IPS DF 6.9 (cell line): ENCODE data around the gene FASTK.

Source experiments
- DNase-seq: peaks from one replicate; pipeline ENCODE4 v3.0.0-alpha.2; 2013; ENCODE audit warnings: low read depth, low spot score
- H3K27ac ChIP-seq: one replicate; pipeline ENCODE4 v1.5.1; 2013; ENCODE audit warnings: low read length, control low read depth
- H3K27me3 ChIP-seq: 2 replicates; pipeline ENCODE4 v1.6.1; 2013; ENCODE audit warnings: mild to moderate bottlenecking, low read length; ENCODE audit not compliant: control insufficient read depth, insufficient read depth
- H3K36me3 ChIP-seq: 2 replicates; pipeline ENCODE4 v1.6.1; 2013; ENCODE audit warnings: low read length; ENCODE audit not compliant: control insufficient read depth, insufficient read depth
- H3K4me1 ChIP-seq: 2 replicates; pipeline ENCODE4 v1.6.1; 2013; ENCODE audit warnings: low read length; ENCODE audit not compliant: control insufficient read depth, insufficient read depth
- H3K4me3 ChIP-seq: 2 replicates; pipeline ENCODE4 v1.5.1; 2013; ENCODE audit warnings: mild to moderate bottlenecking, low read length
- H3K9me3 ChIP-seq: 2 replicates; pipeline ENCODE4 v1.6.1; 2013; ENCODE audit warnings: low read length, inconsistent platforms; ENCODE audit not compliant: control insufficient read depth, insufficient read depth
- WGBS: extraction: QIAGEN DNeasy Blood & Tissue Kit; methylation state at CpG from one replicate; pipeline ENCODE4 v1.1.7; 2013; ENCODE audit warnings: mixed read lengths, missing lambda C conversion rate; ENCODE audit not compliant: insufficient read length, insufficient coverage; 5-methylcytosine and 5-hydroxymethylcytosine counted together

The FASTK gene

DNA sequence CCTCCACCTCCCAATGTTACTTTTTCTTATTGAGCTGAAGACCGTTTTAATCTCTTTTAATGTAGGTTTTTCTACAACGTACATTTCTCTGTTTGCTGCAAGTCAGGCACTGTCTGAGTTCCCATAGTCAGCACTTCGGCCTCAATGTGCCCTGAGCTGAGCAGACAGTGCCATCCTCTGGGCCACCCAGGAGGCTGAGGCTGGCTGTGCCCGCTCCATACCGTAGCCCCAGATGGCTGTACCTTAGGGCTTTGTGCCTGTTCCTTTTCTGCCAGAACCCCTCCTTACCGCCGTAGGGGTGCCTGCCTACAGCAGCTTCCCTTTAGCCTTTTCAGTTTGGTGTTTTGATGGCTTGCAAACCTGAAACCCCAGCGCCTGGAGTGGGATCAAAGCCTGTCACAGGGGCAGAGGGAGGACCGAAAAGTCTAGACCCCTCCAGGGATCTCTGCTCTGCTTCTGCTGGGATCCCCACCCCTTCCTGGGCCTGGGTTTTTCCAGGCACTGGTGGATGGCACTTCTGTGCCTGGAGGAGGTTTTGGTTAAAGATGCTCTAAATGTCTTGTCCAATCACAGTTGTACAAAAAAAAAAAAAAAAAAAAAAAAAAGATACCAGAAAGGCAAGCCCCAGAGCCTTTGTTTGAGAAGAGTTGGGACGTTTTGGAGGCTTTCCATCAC, 14.7 kb upstream of the FASTK start:
- H3K27ac ChIP-seq = no peak overlapping the region
- no peaks in the 10 kb centered on the region for H3K27me3 ChIP-seq
- no peaks in the 10 kb centered on the region for H3K4me1 ChIP-seq
- H3K4me3 ChIP-seq = no peak overlapping the region
- no peaks in the 10 kb centered on the region for H3K36me3 ChIP-seq
- no peak for DNase-seq
- no CpG with 5 or more reads among the region's 10 CpGs for whole genome bisulfite sequencing
- no peaks in the 10 kb centered on the region for H3K9me3 ChIP-seq

DNA sequence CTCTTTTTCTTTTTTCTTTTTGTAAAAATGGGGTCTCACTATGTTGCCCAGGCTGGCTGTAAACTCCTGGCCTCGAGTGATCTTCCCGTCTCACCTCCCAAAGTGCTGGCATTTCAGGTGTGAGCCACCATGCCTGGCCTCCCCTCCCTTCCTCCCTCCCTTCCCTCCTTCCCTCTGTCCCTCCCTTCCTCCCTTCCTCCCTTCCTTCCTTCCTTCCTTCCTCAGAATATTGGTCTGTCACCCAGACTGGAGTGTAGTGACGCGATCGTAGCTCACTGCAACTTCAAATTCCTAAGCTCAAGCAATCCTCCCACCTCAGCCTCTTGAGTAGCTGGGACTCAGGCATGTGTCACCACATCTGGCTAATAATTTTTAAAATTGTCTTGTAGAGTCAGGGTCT, 14.1 kb upstream of the FASTK start:
- no peaks in the 10 kb centered on the region for H3K4me1 ChIP-seq
- no CpG with 5 or more reads among the region's 5 CpGs for WGBS
- no peaks in the 10 kb centered on the region for H3K27me3 ChIP-seq
- no peak overlapping the region for H3K27ac ChIP-seq
- H3K4me3 ChIP-seq = no peak overlapping the region
- no peaks in the 10 kb centered on the region for H3K9me3 ChIP-seq
- no peak for DNase-seq
- no peaks in the 10 kb centered on the region for H3K36me3 ChIP-seq

DNA sequence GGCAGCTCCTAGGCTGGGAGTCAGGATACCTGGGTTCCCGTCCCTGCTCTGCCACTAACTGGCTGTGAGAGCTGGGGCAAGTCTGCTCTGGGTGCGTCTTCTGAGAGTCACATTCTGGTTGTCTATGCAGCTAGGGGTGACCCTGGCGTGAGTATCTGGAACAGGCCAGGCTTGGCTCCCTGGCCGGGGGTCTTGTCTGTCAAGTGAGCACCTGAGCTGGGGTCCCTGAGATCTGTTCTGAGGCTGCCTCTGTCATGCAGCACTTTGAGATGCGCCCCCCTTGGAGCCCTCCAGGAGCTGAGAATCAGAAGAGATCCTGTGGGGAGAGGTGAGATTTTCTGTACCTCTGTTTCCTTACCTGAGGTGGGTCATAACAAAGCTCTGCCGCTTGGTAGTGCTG, 13.1 kb upstream of the FASTK start:
- Histone ChIP-seq H3K36me3 (no peaks in the 10 kb centered on the region), H3K27ac (no peak overlapping the region), H3K4me3 (no peak overlapping the region), H3K27me3 (no peaks in the 10 kb centered on the region), H3K9me3 (no peaks in the 10 kb centered on the region), H3K4me1 (peaks cover 2% of the 10 kb centered on the region; the same call in 1 of the 2 replicates)
- DNase-seq = no peak
- WGBS = no CpG with 5 or more reads among the region's 6 CpGs

DNA sequence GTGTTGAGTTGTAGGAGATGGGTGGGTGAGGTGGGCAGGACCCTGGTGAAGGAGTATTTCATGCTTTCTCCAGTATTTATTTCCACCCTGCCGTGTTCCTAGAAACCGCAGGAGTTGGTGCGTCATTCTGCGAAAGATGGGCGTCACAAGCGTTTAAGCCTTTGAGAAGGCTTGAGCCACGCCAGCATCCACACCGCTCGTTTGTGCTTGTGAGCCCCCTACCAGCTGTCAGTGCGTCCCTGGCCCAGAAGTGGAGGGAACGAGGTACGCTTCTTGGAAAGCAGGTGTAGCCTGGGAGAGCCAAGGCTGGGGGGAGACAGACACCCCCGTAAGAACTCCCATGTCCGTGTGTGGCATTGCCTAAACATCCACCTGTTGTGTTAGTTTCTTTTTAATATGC, 11.4 kb upstream of the FASTK start:
- no peak for DNase-seq
- Histone ChIP-seq H3K36me3 (no peaks in the 10 kb centered on the region), H3K4me3 (no peak overlapping the region), H3K27ac (no peak overlapping the region), H3K4me1 (peaks cover 7% of the 10 kb centered on the region; the same call in 1 of the 2 replicates), H3K9me3 (no peaks in the 10 kb centered on the region), H3K27me3 (peaks cover 3% of the 10 kb centered on the region; the same call in 1 of the 2 replicates)
- no CpG with 5 or more reads among the region's 14 CpGs for WGBS

DNA sequence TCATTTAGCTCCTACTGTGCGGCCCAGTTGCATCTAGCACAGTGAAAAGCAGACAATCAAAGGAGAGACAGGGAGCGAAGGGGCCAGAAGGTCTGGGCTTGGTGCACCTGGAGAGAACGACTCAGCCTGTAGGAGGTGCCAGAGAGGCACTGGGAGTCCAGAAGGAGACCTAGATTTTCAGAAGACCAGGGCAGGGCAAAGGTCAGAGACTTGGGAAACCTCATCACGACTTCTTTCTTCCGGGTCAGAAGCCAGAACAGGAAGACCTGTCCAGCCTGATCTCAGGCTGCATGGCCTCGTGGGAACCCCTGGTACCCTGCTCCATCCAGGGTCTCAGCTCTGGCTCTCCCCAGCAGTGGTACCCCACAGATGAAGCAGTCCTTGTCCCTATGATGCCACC, 10.8 kb upstream of the FASTK start:
- Histone ChIP-seq H3K4me3 (no peak overlapping the region), H3K9me3 (no peaks in the 10 kb centered on the region), H3K27me3 (peaks cover 3% of the 10 kb centered on the region; the same call in 1 of the 2 replicates), H3K4me1 (peaks cover 7% of the 10 kb centered on the region; the same call in 1 of the 2 replicates), H3K36me3 (no peaks in the 10 kb centered on the region), H3K27ac (no peak overlapping the region)
- no peak for DNase-seq
- WGBS = no CpG with 5 or more reads among the region's 6 CpGs

DNA sequence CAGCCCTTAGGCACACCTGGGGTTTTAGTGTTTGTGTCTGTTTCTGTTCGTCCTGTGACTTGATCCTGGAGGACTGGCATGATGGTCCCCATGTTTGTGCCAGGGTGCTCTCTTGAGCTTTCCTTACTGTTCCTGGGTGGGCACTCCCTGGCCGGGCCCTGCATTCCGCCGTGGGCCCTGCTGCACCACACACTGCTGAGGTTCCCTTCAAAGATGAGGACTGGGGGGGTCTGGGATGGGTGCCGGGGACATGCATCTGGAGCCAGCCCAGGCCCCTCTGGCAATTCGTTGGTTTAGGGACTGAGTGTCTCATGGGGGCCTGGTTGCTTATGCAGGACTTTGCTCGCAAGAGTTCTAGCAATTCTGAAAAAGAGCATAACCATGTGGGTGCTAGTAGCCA, 10.4 kb upstream of the FASTK start:
- Histone ChIP-seq H3K4me1 (peaks cover 7% of the 10 kb centered on the region; the same call in 1 of the 2 replicates), H3K27me3 (peaks cover 3% of the 10 kb centered on the region; the same call in 1 of the 2 replicates), H3K9me3 (no peaks in the 10 kb centered on the region), H3K4me3 (no peak overlapping the region), H3K36me3 (no peaks in the 10 kb centered on the region), H3K27ac (no peak overlapping the region)
- DNase-seq = no peak
- WGBS = no CpG with 5 or more reads among the region's 7 CpGs

DNA sequence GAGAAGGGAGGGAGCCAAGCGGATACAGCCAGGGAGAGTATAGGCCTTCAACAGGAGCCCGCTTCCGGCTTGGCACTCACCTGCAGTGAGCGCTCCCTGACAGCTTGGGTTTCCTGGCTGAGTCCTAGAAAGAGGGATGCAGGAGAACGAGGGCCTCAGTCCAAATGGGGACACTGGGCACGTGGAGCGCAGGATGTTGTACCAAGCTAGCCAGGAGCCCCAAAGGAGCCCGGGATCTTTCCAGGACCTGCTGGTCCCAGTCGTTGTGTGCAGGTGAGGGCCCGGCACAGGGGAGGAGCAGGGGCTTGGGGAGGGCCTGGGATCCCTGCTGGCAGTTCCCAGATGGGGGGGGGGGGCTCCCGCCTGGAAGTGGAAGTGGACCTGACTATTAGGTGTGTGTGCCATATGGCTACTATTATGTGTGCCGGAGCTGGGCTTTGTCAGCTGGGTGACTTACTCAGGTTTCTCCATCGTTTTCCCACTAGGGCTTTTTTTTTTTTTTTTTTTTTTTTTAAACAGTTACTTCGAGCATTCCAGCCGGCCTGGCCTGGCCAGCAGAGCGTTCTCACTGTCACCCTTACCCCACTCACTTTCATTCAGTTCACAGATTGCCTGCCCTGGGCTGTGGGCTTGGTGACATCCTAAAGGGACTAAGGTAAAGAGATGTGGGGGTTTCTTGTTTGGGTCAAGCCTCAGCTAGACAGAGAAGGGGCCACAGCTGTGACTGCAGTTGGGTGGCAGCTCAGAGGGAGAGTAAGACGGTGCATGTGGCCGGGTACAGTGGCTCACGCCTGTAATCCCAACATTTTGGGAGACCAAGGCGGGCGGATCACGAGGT, 9.5 kb upstream of the FASTK start:
- Histone ChIP-seq H3K4me1 (peaks cover 10% of the 10 kb centered on the region; the same call in 1 of the 2 replicates), H3K27me3 (peaks cover 3% of the 10 kb centered on the region; the same call in 1 of the 2 replicates), H3K4me3 (no peak overlapping the region), H3K9me3 (no peaks in the 10 kb centered on the region), H3K36me3 (no peaks in the 10 kb centered on the region), H3K27ac (no peak overlapping the region)
- no peak for DNase-seq
- no CpG with 5 or more reads among the region's 22 CpGs for WGBS

- H3K27me3 ChIP-seq = peaks cover 3% of the 10 kb centered on the region; the same call in 1 of the 2 replicates
- peaks cover 10% of the 10 kb centered on the region; the same call in 1 of the 2 replicates for H3K4me1 ChIP-seq
- no peak overlapping the region for H3K4me3 ChIP-seq
- DNase-seq = no peak
- H3K9me3 ChIP-seq = no peaks in the 10 kb centered on the region
- H3K27ac ChIP-seq = no peak overlapping the region
- no peaks in the 10 kb centered on the region for H3K36me3 ChIP-seq
- WGBS = no CpG with 5 or more reads among the region's 30 CpGs
Measured at GRCh38 chr7:151088856-151089699, 8.5 kb upstream of the FASTK start.

DNA sequence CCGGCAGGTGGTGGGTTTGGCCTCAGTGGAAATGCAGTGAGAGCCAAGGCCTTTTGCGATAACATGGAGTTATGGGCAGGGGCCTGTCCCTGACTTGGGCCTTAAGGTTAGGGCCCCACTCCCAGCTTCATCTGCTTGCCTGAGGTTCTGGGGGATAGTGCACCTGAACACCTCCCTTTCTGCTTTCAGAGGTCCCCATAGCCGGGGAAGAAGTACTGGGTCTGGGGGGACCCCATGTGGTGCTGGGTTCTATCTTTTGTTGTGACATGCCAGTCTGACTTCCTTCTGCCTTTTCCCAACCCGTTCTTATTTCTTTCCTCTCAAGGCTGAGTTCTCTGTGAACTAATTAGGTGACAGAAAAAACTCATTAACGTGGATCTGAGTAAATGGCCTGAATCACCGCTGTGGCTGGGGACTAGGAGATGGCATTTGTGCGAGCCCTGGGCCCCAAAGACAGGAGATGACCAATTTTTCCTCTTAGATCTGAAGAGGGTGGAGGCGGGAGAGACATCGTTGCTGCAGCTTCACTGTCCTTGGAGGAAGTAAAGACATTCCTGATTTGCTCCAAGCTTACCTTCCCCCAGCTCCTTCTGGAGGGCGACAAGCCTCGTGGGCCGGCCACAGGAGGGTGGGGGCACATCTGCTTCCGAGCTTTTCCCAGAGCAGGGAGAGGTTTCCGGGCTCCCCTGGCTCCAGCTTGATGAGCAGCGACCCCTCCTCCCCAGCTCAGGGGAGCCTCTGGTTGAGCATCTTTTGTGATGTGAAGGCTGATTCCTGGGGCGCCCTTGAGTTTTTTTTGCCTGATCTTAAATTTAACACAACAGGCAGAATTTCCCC, 7.6 kb upstream of the FASTK start:
- WGBS = no CpG with 5 or more reads among the region's 16 CpGs
- Histone ChIP-seq H3K27ac (no peak overlapping the region), H3K4me3 (peak overlapping the region; percentile 45; the same call in 1 of the 2 replicates)

More for the DNA sequence above, 7.6 kb upstream of the FASTK start:
- peaks cover 3% of the 10 kb centered on the region; the same call in 1 of the 2 replicates for H3K27me3 ChIP-seq
- no peak for DNase-seq
- H3K36me3 ChIP-seq = no peaks in the 10 kb centered on the region
- peaks cover 10% of the 10 kb centered on the region; the same call in 1 of the 2 replicates for H3K4me1 ChIP-seq
- H3K9me3 ChIP-seq = no peaks in the 10 kb centered on the region
